Renal cortical epithelial cell (primary cell): ENCODE data around the gene GTPBP4. TPM values are rescaled to one million over a fixed set of nuclear protein-coding genes. Genes with fewer than 3 reads are reported as not detected.

Experiments used
- DNase-seq: peaks from one replicate; pipeline ENCODE4 v3.0.0-alpha.2; 2011; ENCODE audit warnings: low read depth
- total RNA-seq: library from RNA; depleted of rRNA; stranded (reverse); fragments of >200 nt; gene quantifications from 2 replicates; pipeline ENCODE4 v1.2.3, GENCODE V29; 2014

Gene GTPBP4
- total RNA-seq, 1 donor from 2014 or later: 50.0 TPM

DNA sequence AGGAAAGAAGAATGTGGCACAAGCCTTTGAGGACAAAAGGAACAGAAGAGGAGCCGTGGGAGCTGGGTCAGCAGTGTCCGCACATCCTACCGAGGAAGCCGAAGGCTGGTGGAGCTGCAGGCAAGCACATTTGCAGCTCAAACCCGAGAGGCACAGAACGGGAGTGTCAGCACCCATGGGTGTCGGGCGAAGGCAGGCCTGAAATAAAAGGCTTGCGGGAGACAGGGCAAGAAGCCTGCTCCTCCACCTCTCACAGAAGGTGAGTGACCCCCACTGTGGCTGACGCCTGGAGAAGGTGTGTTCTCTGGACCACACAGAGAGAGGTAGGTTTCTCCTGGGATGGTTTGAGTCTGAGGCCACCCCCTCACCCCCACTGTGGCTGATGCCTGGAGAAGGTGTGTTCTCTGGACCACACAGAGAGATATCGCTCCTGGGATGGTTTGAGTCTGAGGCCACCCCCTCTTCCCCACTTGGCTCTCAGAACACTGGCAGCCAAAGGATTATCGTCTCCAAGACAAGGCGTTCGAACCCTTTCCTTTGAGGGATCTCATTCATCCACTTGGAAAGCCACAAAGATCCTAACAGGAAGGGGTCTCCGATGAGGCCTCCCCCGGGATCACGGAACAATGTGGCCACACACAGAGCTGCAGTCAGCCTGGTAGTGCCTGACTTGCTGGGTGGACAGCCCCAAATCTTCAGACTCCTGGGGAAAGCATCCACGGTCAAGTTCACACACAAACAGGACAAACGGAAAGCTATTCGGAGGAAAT, 21.6 kb upstream of the GTPBP4 start:
- no peak for DNase-seq

DNA sequence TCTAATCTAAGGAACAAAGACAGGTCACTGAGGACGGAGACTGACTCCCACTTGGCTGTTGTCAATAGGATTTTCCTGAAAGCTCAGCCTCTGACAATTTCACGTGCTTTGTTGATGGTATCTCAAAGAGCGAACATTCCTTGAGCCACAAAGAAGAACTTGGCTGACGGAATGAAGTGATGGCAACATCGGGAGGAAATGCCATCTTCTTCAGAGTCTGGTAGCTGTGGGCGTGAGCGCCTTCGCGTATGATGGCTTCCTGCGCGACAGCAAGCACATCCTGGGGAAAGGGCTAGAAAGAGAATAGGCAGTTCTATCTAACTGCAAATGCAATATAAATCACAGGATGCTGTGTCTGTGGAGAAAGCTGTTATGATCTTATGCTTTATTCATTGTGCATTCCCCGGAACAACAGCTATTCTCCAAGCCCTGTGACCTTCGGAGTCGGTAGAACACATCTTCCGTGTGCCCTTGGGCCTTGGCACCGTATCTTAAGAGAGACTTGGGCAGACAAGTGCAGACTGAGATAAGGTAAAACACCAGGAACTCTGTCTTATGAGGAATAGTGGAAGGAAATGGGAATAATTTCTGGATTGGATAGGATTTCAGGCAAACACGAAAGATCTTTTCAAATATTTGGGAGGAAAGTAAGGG, 19.6 kb upstream of the GTPBP4 start:
- no peak for DNase-seq

DNA sequence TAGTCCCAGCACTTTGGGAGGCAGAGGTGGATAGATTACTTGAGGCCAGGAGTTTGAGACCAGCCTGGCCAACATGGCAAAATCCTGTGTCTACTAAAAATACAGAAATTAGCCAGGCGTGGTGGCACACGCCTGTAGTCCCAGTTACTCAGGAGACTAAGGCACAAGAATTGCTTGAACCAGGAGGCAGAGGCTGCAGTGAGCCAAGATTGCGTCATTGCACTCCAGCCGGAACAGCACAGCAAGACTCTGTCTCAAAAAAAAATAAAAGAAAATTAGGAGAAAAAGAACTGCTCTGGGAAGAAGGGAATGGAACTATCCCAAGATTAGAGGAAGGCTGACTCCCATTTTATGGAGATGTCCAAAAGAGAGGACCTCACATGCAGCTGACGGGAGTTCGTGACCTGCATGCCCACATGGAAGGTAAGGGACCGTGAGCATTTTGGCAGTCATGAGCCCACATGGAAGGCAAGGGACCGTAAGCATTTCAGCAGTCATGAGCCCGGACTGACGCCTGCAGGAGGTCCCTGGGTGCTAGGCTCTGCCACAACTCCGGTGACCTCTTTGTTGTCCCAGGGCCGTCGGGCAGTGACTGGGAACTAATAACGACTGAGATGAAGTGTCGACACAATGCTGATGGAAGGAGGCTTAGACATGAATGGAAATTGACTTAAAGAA, 18.6 kb upstream of the GTPBP4 start:
- DNase-seq: no peak

DNA sequence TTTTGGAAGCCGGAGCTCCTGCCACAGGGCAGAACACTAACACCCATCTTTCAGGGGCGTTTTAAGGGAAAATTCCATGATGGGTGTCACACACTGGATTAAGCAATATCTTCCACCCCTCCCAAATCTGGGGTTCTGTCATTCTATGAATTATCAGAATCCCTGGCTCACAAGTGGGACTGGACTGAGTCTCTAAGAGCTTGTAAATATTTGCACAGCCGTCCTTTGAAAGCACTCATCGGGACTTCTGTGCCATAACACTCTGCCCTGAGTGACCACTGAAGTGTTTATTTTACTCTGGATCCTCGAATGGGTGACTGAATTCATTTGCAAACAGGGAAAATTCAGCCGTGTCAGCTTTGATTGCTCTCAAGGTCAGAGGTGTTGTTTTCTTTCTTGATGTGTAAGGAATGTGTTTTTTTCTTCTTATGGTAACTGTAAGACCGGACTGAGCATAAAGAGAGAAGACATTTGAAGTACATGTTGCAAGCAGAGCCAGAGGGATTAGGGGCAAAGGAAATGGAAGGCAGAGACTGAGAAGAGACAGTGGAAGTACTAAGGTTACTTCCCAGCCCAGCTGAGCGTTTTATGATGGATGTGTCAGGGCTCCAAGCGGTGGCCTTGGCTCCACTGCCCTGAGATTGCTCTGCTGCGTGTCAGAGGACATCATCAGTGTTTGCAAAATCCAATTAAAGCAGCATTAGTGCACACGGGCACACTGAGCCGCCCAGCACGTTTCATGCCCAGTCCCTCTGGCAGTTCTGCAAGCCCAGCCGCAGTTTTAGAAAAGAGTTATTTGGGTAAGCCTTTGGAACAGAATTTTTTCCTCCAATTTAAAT, 17.7 kb upstream of the GTPBP4 start:
- peak; percentile 73 for DNase-seq

DNA sequence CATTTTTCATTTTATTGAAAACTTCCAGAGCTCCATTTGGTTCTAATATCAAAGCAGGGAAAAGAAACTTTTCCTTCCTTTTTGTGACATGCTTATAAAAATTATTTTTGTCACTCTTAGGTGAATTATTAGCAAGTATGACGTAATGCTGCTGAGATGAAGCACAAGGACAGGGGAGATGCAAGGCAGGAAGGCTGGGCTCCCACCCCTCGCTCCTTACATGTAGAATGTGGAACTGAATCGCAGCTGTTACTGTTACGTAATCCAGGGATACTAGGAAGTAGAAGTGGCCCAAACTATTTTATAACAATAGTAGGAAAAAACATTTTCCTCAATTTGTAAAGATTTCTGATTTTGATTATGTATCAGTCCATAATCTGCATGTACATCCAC, 17.1 kb upstream of the GTPBP4 start:
- DNase-seq: peak; percentile 23

DNA sequence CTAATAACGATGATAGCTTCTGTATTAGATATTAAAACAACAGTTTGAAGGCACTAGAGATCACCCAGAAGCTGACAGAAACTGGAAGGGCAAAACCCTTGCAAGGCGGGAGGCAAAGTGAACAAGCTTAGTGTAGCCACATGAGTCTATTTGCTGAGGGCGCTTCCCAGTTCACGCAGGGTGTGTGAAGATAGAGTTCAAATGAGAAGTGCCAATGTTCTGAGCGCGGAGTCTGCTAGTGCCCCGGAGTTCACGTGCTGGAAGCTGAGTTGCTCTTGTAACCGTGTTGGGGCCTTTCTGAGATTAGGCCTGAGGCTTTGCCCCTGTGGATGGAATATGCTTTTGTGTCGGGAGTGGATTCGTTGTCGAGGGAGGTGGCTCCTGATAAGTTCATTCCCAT, 16.6 kb upstream of the GTPBP4 start:
- no peak for DNase-seq

DNA sequence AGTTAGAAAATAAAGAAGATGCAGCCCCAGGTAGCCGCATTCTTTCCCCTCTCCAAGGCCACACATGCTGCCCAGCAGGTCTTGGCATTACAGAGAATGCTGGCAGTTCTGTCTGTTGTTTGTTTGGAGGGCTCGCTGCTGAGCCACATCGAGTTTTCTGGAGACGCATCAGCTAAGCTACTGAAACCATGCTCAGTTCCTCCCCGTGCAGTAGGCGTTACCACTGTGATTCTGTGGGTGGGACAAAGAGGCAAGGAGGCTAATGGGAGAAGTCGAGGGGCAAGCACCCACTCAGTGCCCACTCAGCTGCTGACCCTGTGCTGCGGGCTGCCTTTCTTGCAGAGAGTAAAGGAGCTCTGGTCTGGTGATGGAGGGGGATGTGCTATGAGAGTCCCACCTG, 15.5 kb upstream of the GTPBP4 start:
- DNase-seq: no peak

DNA sequence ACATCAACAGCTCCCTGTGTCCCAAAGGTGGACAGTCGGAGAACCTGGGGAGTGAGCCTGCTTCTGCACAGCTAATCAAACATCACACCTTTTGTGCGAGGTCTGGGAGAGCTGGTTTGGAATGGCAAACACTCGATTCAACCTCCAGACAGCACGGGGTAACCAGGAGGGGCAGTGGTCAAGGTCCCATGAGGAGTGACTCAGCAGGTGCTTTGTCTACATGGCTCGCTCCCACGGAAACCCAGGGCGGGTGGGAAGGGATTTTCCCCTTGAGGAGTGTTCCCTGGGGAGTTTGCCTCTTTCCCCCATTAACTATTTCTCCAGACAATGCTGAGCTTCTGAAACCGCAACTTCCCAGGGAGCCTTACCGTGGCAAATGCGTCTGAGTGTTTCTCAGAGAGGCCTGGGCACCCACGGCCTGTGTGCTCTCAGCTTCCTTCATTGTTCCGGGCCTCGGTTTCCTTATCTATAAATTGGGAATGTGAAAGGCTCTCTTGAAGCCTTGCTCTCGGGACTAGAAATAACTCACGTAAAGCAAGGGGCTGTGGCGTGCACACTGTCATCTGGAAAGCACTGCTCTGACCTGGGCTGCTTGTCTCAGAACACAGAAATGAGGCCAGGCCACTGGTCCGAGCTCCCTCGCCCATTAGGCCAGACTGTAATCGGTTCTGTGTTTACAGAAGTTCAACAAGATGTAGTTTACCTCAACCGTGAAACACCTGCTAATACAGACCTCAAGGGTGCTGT, 14.0 kb upstream of the GTPBP4 start:
- peak; percentile 74 for DNase-seq

DNA sequence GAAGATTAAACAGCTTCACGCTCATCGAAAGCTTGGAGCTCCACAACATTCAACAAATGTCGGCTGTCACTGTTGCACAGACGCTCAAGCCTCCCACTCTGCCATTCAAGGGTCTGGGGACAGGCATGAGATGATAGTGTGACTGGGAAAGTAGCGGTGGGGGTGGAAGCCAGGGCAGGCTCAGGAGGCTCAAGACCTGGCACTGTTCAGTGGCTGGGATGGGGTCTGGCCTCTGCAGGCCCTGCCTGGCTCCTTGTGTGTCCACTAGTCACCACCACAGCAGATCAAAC, 13.5 kb upstream of the GTPBP4 start:
- DNase-seq: no peak

DNA sequence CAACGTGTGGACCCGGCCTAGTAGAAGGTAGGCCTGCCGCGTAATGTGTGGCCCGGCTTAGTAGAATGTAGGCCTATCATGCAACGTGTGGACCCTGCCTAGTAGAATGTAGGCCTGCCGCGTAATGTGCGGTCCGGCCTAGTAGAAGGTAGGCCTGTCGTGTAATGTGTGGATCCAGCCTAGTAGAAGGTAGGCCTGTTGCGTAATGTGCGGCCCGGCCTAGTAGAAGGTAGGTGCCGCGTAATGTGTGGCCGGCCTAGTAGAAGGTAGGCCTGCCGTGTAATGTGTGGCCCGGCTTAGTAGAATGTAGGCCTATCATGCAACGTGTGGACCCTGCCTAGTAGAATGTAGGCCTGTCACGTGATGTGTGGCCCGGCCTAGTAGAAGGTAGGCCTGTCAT, 11.9 kb upstream of the GTPBP4 start:
- no peak for DNase-seq

DNA sequence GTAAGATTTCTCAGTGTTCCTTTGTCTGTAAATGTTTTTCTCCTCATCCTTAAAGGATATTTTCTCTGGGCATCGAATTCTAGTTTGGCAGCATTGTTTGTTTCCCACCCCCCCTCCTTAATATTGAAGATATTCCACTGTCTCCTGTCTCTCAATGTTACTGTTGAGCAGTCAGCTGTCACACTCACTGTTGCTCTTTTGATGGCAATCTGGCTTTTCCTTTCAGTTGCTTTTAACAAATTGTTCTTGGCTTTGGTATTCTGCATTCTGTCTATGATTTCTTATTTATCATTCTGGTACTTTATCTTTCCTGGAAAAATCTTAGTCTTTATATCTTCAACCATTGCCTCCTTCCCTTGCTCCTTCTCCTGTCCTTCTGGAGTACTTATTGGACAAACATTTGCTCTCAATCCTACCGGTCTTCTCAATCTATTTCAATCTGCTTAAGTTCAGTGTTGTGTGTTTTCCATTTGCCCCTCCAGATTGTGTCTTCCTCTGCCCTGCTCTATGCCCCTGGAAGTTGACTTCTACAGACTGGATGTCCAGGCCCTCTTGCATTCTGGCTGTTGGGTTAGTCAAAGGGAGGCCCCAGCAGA, 9.3 kb upstream of the GTPBP4 start:
- DNase-seq: no peak

DNA sequence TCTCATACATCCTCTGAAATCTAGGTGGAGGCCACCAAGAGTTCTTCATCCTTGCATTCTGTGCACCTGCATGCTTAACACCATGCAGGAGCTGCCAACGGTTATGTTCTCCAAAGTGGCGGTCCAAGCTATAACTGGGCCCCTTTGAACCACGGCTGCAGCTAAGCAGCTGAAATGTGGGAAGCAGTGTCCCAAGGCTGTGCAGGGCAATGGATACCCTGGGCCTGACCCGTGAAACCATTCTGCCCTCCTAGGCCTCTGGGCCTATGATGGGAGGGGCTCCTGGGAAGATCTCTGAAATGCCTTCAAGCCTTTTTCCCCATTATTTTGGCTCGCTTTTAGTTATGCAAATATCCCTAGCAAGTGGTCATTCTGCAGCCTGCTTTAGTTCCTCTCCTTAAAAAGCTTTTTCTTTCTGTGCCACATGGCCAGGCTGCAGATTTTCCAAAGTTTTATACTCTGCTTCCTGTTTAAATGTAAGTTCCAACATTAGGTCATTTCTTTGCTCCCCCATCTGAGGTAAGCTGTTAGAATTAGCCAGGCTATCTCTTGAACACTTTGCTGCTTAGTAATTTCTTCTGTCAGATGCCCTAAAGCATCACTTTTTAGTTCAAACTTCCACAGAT, 7.7 kb upstream of the GTPBP4 start:
- no peak for DNase-seq

DNA sequence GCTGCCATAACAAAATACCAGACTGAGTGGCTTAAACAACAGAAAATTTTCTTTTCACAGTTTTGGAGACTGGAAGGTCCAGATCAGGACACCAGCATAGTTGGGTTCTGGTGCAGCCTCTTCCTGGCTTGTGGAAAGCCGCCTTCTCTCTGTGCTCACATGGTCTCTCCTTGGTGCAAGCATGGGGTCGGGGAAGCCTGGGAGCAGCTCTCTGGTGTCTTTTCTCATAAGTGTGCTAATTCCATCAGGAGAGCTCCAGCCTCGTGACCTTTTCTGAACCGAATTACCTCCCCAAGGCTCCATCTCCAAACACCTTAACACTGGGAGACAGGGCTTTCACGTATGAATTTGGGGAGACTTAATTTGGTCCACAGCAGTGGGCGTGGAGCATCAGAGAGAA, 4.8 kb upstream of the GTPBP4 start:
- DNase-seq: no peak

DNA sequence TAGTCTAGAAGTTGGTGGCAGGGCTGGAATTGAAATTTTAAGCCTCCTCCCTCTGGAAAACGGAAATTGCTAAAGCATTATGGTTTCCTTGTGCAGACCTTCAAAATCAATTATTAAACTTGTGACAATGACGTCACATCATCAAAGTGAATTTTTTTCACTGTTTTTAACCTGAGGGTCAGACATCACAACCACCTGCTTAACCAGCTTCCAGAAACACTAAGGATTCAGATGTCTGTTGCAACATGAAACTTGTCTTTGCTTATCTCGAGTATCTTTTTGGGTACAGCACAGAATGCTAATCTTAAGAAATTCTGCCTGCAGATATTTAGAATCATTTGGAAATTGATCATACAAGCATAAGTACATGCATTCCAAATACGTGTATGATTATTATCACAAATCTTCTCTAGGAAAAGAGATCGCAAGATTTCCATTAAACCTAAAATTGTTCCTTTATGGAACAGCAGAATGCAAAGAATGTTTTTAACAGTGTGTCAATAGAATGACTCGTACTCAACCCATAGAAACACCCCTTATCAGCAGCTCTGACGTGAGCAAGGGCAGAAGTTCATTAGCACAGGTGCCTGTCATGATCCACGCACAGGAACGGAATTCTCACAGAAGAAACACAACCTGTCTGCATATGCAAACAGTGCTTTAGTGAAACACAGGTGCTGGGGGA, 4.1 kb upstream of the GTPBP4 start:
- peak; percentile 36 for DNase-seq

DNA sequence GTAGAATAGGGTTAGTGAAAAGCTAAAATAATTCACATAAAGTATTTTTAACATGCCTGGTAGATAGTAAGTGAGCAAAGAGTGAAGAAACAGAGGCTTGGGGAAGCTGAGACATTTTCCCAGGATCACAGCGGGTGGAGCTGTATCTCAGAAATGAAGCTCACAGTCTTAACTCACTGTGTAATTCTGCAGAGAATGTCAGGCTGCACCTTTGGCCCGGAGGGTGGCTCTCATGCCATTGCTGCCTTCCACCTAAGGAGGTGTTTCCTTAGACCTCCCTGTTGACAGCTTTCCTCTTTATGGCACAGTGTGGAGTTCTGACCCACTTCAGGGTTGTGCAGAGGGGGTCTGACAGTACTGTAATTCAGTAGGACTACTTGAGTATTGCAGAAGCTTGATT, 2.9 kb upstream of the GTPBP4 start:
- DNase-seq: no peak

DNA sequence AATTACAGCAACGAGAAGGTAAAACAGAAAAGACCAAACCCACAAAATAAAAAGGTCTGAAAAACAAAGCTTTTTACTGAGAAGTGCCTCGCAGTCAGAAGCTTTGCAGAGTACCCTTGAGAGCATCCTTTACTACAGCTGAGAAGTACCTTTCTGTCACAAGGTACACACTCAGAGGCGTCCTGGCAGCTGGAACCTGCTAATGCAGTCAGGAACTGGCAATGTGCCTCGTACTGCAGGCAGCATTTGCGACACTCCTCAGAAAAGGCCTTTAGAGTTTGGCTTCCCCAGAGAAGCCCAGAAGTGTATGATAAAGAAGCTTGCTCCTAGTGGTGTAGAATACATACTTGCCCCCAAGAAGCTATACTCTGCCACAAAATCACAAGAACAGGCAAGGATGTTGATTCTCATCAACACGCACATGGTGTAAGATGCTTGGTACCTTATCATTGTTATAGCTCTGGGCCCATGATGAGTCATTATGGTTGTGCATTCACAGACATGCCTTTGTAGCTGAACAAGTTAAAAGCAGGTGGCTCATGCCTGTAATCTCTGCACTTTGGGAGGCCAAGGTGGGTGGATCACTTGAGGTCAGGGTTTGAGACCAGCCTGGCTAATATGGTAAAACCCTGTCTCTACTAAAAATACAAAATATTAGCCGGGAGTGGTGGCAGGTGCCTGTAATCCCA, 2.0 kb upstream of the GTPBP4 start:
- peak; percentile 82 for DNase-seq

DNA sequence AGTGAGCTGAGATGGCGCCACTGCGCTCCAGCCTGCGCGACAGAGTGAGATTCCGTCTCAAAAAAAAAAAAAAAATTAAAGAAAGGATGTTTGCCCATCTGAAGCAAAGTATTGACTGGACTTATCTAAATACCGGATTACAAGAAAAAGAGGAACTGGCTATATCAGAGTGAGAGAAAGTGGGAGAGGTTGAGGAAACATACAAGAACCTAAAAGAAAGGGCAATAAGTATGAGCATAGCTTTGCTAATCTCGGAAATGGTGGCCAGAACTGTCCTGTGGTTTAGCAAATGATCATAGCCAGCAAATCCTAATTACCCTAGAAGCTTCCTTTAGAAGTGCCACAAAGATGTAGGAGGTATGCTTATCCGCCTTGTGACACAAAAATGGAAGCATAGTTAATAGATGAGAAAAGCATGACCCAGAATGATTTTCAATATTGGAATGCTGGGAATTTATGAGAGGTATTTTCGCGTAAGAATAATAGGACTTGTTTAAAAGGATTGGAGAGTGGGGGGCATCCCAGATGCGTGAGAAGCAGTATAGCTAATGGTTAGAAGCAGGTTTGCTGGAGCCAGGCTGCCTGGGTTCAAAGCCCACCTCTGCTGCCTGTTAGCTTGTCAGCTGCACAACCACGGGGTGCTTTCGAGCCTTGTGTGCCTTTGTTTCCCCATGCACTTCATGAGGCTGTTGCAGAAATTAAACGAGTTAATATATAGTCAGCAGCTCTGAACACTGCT, 1.2 kb upstream of the GTPBP4 start:
- DNase-seq: peak; percentile 64

DNA sequence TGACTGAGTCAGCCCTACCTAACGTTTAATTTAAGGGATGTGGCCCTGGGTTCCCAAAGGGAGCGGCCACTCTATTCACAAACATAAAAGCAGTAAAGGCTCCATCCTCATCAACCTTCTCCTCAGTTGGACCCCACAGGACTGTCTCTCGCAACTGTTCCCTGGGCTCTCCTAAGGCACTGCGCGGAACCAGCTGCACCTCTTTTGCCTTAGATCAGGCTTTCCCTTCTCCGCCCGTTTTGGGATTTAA, 689 bp upstream of the GTPBP4 start:
- DNase-seq: no peak
